Measurements from ENCODE around the gene SZT2. TPM values are rescaled to one million over a fixed set of nuclear protein-coding genes. Genes with fewer than 3 reads are reported as not detected.
"Not testable (repeated sequence)": the region's sequence is repeated elsewhere in the genome, so short reads cannot be mapped to it uniquely, and the experiment has no call there.

SZT2 gene
- total RNA-seq, 1 experiment from 2014 or later: 7.1 TPM

DNA sequence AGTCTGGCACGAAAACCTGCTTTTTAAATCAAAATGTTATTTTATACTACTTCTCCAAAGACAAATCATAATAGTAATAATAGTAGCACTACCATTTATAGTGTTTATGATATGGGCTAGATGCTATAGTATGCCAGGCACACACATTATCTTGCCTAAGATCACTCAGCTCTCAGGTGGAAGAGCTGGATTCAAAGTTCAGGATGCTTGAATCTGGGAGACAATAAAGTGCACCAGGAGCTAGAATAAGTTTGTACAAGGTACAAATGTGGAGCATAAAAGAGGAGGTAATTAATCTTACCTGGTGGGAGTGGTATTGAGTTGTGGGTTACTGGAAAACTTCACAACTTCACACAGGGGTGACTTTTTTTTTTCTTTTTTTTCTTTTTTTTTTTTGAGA lies 11.9 kb upstream of the SZT2 start:
- in situ Hi-C loops (cut with HindIII; ENCODE audit: low pct_unique_long_range_greater_than_20kb, low sequenced_read_pairs): no loop called here
- no peak for DNase-seq (ENCODE audit: low read depth, low spot score)

DNA sequence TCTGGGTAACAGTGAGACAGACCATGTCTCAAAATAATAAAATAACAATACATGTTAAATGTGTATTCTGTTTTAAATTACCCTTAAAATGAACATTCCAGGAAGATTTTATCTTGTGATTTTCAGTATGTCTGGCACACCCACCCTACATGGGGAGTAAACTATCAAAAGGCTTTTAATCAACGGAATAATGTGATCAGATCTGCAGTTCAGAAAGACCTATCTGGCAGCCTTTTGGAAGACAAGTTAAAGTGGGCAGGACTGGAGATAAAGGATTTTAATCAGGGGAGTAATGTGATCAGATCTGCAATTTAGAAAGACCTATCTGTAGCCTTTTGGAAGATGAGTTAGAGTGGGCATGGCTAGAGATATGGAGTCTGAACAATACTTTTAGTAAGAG lies 10.2 kb upstream of the SZT2 start:
- DNase-seq (ENCODE audit: low read depth, low spot score): no peak
- in situ Hi-C loops (cut with HindIII; ENCODE audit: low pct_unique_long_range_greater_than_20kb, low sequenced_read_pairs): no loop called here

DNA sequence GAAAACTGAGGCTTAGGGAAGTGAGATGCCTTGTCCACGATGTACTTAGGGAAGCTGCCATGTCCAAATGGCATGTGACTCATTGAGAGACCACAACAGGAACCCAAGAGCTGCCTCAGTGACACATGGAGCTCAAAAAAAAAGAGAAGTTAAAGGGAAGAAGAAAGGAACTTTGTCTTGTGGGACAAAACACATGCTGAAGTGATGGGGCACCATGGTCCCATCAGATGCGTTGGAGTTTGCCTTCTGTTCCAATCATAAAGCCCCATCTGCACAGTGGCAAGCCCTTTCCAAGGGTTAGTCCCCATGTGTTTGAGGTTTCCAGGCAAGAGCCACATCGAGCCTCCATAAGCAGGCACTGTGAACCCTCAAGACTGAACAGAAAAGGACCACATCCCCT lies 8.1 kb upstream of the SZT2 start:
- DNase-seq (ENCODE audit: low read depth, low spot score): peak; percentile 43
- in situ Hi-C loops (cut with HindIII; ENCODE audit: low pct_unique_long_range_greater_than_20kb, low sequenced_read_pairs): no loop called here

DNA sequence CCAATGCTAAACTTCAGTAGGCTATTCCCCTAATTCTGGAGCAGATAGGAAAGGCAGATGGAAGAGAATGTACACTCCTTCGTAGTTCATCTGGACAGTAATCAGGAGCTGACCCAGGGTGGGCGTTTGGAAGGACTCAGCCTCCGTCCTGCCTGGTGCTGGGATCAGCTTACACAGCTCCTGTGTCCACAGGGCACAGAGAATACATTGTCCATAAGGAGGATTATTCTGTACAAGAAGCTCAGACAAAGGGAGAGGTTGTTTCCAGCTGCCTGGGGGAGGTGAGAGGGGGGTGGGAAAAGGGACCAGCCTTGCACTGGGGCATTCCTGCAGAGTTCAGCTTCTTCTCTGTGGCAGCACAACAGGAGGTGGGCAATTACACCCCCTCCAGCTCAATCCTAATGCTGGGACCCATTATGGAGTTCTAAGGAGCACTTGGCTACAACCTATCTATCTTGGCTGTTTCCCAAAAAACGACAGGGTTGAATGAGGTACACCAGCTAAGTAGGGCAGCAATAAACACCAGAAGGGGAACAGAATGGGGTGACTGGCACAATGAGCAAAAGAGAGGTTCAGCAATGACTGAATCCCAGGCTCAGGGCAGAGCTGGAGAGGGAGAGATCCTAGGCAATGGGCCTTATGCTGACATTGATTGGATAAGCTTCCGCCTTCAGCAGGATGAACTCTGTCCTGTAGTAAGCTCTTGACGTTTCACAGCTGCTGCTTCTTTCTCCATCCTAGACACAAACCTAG lies 7.5 kb upstream of the SZT2 start:
- DNase-seq (ENCODE audit: low read depth, low spot score): peak; percentile 90
- in situ Hi-C loops (cut with HindIII; ENCODE audit: low pct_unique_long_range_greater_than_20kb, low sequenced_read_pairs): no loop called here

DNA sequence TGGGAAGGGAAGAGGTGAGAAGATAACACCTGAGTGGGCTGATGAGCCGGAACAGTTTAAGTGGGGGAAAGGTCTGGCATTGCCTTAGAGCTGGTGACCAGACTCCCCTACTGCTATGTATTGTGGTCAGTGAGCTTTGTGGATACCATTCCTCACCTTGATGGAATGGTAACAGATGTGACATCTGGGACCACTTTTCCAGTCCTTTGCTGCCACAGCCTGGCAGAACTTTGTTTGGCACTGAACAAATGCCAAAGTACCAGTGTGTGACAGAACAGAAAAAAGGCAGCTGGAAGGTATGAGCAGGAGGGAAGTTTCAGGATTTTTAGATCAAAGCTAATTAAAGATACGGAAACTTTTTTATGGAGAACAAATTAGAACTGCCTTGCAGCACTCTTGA lies 6.2 kb upstream of the SZT2 start:
- DNase-seq (ENCODE audit: low read depth, low spot score): peak; percentile 33
- in situ Hi-C loops (cut with HindIII; ENCODE audit: low pct_unique_long_range_greater_than_20kb, low sequenced_read_pairs): no loop called here

DNA sequence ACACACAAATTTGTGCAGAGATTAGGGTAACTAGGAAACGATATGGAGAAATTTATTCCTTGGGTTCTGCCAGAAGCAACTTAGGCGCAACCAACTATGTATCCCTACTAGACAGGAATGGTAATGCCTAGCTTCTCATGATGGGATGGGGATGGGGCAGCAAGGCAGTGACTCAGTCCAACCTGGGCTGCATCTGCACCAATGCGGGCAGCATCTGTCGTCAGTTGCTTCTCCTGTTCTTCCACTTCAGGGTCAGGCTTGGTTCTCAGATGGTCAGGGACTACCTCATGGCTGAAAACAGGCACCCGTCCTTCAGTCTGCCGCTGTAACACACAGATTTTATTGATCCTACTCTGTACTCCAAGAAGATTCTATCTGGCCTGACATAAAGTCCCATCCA lies 3.0 kb upstream of the SZT2 start:
- no peak for DNase-seq (ENCODE audit: low read depth, low spot score)
- in situ Hi-C loops (cut with HindIII; ENCODE audit: low pct_unique_long_range_greater_than_20kb, low sequenced_read_pairs): no loop called here

DNA sequence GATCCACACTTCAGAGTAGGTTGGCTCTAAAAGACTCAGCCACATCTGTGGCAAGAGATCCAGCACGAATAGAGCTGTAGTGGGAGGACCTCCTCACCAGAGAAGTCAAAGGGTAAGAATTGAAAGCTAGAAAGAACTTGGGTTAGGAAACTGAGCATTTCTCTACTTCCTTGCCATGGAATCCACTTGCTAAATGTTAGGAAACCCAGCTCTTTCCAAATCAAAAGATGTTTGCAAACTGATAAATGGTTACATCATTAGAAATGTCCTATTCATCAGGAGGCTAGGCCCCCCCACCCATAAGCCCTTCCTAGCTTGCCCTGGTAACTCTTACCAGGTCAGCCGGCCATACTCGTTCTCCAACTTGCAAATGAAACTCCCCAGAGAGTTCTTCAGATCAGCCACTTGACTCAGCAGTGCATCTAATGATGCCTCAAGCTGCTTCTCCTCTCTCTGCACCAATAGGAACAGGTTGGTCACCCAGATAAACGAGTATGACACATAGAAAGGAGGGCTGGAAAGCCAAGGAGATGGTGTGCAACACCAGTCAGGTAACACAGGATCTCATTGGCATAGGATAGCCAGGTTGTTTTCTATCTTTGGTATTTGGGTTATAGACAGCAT lies 1.6 kb upstream of the SZT2 start:
- no peak for DNase-seq (ENCODE audit: low read depth, low spot score)
- in situ Hi-C loops (cut with HindIII; ENCODE audit: low pct_unique_long_range_greater_than_20kb, low sequenced_read_pairs): no loop called here

DNA sequence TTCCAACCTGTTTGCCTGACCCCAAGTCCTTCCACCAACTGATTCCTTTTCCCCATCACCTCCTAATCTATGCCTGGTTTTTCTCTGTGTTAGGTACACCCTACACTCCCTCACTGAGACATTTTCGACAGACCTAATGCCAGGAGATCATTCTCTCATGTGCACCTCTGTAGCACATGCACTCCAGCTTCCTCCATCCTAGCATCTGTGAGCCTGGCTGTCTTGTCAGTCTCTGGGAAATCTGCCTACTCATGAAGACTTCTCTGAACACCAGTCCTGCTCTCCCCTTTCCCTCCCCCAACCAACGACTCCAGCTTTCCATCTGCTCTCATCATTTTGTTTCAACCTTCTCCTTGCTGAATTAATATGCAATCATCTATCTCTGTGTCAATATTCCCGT lies 1.1 kb upstream of the SZT2 start:
- DNase-seq (ENCODE audit: low read depth, low spot score): no peak
- in situ Hi-C loops (cut with HindIII; ENCODE audit: low pct_unique_long_range_greater_than_20kb, low sequenced_read_pairs): no loop called here

DNA sequence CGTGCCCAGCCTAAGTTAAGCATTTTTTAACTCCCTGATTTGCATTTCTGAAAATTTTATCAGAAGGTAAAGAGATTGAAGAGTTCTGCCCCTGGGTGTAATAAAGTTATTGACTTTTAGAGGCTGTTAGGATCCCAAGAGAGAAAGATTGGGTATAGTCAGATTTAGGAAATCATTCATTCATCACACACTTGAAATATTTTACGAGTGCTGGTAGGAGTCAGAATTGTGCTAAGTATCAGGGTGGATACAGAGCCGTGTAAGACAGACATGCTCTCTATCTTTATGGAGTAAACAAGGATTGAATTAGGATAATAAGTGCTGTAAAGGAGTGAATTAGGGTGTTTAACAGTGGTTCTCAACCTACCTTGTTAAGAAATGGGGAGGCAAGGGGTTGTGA lies 3.0 kb downstream of the SZT2 start:
- in situ Hi-C loops (cut with HindIII; ENCODE audit: low pct_unique_long_range_greater_than_20kb, low sequenced_read_pairs): no loop called here
- no peak for DNase-seq (ENCODE audit: low read depth, low spot score)

DNA sequence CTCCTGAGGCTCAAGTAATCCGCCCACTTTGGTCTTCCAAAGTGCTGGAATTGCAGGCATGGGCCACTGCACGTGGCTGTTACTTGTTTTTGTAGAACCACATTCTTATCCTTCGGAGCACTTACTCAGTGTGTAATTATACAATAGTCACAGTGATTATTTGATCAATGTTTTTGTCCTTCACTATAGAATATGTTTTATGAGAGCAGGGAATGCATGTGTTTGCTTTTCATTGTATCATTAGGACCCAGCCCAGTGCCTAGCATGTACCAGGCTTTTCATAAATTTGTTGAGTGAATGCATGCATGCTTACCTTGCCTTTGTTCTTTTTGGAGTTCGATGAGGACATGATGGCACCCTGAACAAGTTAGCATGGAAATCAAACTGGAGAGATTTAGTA lies 5.8 kb downstream of the SZT2 start:
- in situ Hi-C loops (cut with HindIII; ENCODE audit: low pct_unique_long_range_greater_than_20kb, low sequenced_read_pairs): no loop called here
- no peak for DNase-seq (ENCODE audit: low read depth, low spot score)

DNA sequence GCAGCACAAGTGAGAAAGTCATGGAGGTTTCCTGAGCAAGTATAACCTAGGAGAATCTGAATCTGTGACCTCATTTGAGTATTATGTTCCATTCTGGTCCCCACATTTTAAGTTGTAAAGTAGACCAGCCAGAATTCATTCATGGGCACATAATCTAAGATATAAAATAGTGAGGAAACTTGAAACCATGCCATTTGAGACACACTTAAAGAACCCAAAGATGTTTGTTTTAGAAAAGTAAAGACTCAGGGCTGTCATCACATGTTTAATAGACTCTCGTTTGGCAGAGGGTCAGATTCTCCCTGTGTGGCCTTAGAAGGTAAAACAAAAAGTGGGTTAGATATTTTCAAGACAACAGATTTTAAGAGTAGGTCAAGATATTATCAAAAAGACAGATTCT lies 6.4 kb downstream of the SZT2 start:
- no peak for DNase-seq (ENCODE audit: low read depth, low spot score)
- in situ Hi-C loops (cut with HindIII; ENCODE audit: low pct_unique_long_range_greater_than_20kb, low sequenced_read_pairs): no loop called here

DNA sequence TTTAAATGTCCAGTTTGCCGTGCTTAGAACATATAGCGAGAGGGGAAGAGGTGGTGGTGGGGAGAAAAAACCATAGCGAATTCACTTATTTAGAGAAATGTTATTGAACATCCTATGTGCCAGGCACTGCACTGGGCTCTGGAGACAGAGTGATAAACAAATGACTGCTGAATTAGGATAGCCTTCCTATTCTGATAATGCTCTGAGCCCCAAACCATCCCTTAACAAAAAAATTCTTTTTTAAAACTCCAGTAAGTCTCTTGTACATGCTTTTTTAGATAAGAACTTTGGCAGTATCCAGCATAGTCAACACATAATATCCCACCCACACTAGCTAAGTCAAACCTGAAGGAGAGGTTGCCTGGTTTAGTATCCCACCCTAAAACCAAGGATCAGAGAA lies 8.5 kb downstream of the SZT2 start:
- in situ Hi-C loops (cut with HindIII; ENCODE audit: low pct_unique_long_range_greater_than_20kb, low sequenced_read_pairs): no loop called here
- no peak for DNase-seq (ENCODE audit: low read depth, low spot score)

DNA sequence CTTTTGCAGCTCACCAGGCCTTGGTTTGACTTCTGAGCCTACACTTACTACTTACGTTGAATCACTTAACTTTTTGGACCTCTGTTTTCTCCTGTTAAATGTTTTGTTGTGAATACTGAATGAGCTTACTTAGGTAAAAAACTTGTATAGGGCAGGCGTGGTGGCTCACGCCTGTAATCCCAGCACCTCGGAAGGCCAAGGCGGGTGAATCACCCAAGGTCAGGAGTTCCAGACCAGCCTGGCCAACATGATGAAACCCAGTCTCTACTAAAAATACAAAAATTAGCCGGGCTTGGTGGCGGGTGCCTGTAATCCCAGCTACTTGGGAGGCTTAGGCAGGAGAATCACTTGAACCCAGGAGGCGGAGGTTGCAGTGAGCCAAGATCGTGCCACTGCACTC lies 10.7 kb downstream of the SZT2 start:
- in situ Hi-C loops (cut with HindIII; ENCODE audit: low pct_unique_long_range_greater_than_20kb, low sequenced_read_pairs); DNase-seq (ENCODE audit: low read depth, low spot score): not testable (repeated sequence)

DNA sequence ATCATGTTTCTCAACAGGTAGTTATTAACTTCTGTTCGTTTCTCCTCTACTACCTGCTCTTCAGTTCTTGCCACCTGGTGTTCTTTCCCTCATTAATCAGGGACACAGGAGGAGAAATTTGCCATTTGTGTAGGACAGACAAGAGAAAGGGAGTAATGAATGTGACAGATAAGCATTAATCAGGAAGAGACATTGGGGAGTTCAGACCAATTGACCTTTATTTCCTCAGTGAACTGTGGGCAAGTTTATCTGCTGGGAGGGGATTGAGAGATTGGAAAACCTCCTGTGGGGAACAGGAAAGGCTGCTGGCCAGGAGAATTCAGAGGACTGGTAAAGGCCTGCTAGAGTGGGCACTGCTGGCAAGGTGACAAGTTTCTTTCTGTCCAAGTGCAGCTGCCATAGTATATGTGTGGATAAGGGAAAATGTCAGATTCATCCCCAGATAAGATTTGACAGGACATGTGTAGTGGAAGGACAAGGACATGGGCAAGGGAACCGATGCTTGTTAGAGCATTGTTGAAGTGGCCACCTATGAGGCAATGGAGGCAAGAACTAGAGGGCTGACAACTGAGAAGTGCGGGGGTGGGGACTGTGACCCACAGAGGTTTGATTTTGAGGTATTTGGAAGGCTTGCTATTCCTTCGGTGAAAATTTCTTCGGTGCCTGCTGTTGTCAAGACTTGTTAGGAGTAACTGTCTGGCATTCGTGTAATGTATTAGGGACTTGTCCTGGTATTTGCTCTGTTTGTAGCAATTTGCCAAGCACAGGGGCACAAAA lies 12.6 kb downstream of the SZT2 start:
- DNase-seq (ENCODE audit: low read depth, low spot score): no peak
- in situ Hi-C loops (cut with HindIII; ENCODE audit: low pct_unique_long_range_greater_than_20kb, low sequenced_read_pairs): no loop called here

DNA sequence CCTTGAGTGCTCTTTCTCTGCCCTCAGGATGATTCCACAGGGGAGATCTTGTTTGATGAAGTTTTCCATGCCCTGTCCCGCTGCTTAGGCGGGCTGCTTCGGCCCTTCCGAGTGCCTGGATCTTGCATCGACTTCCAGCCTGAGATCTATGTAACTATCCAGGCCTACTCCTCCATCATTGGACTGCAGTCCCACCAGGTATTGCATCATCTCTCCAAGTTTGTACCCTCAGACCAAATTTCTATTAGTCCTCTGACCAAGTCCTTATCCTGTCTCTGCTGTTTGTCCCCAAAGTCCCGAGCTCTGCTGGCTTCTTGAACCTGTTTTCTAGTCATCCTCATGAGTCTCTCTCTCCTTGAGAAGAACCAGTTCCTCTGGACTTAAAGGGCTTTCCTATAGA lies 14.7 kb downstream of the SZT2 start:
- in situ Hi-C loops (cut with HindIII; ENCODE audit: low pct_unique_long_range_greater_than_20kb, low sequenced_read_pairs): no loop called here
- no peak for DNase-seq (ENCODE audit: low read depth, low spot score)

DNA sequence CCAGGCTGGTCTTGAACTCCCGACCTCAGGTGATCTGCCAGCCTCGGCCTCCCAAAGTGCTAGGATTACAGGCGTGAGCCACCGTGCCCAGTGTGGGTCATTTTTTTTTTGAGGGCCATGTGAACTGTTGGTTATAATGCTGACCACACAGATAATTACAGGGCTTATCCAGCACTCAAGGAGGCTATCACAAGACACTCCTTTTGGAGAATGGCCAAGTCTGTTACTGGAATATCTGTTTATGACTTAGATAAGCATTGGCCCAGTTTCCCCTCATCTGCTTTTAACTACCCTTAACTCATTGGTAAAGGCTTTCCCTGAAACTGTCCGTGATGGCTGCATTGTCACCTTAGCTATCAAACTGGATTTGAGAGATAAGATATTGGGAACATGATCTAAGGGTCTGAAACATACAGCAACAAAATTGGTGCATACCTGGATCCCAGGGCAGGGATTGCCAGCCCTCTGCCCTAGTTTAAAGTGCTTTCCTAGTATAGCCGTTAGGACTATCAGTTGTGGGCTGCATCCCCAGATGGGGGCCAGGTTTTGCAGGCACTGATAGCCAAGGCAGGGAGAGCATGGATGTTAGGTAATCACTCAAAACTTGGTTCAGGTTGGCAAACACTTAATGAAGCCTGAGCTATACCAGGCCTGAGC lies 15.6 kb downstream of the SZT2 start:
- in situ Hi-C loops (cut with HindIII; ENCODE audit: low pct_unique_long_range_greater_than_20kb, low sequenced_read_pairs): no loop called here
- DNase-seq (ENCODE audit: low read depth, low spot score): peak; percentile 32

DNA sequence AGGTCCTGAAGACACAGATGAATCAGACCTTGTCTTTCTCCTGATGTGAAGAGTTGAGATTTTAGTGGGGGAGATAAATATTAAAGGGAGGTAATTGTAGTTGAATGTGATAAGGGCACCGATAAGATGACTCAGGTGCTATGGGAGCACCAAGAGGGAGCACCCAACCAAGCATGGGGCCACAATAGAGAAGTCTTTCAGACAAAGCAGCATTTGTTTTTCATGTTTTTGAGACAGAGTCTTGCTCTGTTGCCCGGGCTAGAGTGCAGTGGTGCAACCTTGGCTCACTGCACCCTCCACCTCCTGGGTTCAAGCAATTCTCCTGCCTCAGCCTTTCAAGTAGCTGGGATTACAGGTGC lies 16.2 kb downstream of the SZT2 start:
- in situ Hi-C loops (cut with HindIII; ENCODE audit: low pct_unique_long_range_greater_than_20kb, low sequenced_read_pairs): no loop called here
- no peak for DNase-seq (ENCODE audit: low read depth, low spot score)

DNA sequence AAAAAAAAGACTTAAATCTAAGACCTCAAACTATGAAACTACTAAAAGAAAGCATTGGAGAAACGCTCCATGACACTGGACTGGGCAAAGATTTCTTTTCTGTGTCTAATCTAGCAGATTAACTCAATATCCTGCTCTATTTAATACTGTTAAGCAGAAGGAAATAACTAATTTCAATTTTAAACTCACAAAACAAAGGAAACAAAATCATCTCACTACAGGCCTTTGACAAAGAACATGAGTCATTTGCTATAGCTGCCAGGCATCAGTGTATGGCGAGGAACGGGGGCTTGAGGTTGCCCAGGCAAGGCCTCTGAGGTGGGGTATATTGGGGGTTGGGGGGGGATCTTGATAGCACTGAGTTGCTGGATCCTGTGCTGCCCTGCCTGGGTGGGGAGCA lies 20.9 kb downstream of the SZT2 start:
- DNase-seq (ENCODE audit: low read depth, low spot score): no peak
- in situ Hi-C loops (cut with HindIII; ENCODE audit: low pct_unique_long_range_greater_than_20kb, low sequenced_read_pairs): no loop called here
